ENCODE data around the gene PPP1R9A.

The PPP1R9A gene

DNA sequence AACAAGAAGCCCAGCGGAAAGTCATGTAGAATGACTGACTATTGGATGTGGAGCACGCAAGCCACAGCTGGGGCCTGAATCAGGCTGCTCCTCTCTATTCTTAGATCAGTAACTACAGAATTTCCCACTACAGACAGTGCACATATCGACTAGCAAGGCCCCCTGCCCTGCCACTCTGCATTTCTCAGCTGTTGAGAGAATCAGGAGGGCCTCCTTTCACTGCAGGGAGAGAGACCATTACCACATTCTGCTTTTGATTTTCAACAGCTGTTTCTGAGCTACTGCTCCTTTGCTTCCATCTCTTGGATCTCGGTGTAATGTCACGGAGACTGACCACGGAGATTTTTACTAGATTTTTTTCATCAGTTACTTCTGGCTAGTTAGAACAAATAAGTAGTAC lies 343.2 kb downstream of the PPP1R9A start:
- DNase-seq (ENCODE audit: low read depth in 1 of 2, low spot score in 1 of 2), result no peak

DNA sequence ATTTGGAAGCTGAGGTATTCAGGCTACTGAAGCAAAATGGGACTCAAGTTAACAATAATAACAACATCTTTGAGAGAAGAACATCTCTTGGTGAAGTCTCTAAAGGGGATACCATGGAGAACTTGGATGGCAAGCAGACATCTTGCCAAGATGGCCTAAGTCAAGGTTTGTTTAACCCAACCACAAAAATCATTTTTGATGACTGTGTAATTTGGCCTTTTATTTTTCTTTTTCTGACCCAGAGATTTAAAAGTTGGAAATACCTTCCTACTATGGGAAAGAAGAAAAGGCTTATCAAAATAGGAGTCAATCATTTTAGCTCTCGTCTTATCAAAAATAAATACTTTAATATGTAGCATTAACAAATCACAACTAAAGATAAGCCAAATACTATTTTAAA lies 344.6 kb downstream of the PPP1R9A start:
- no peak for DNase-seq (ENCODE audit: low read depth in 1 of 2, low spot score in 1 of 2)

DNA sequence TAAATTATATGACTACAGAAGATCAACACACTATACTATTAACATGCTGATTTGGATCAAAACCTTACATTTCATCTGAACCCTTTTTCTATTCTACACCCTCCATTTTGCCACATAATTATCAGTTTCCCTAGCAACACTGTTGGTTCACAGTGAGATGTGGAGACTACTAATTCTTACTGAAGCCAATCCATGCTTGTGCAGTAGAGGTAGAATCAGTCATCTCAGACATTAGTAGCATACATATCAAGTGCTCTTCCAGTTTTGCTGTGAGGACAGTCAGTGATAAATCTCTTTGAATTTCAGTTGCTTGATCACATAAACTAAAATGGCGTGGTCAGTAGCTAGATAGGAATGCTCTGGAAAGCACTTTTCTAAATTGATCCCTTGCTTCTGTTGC lies 346.6 kb downstream of the PPP1R9A start:
- DNase-seq (ENCODE audit: low read depth in 1 of 2, low spot score in 1 of 2), result no peak

DNA sequence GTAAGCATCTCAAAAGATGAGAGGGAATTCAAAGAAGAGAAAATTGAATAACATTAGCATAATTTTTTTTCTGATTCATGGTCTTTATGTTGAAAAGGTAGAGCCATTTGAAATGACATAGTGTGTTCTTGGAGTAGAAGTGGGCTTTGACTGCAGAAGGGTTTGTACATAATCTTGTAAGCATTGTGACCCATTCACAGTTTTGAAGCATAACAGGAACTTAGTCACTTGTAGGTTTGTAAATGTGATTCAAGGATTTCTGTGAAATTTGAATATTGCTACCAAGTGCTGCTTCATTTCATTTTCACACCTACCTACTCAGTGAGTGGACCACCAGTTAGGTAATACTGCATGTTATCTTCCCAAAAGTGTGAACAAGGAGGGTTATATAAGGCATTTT lies 348.3 kb downstream of the PPP1R9A start:
- no peak for DNase-seq (ENCODE audit: low read depth in 1 of 2, low spot score in 1 of 2)

DNA sequence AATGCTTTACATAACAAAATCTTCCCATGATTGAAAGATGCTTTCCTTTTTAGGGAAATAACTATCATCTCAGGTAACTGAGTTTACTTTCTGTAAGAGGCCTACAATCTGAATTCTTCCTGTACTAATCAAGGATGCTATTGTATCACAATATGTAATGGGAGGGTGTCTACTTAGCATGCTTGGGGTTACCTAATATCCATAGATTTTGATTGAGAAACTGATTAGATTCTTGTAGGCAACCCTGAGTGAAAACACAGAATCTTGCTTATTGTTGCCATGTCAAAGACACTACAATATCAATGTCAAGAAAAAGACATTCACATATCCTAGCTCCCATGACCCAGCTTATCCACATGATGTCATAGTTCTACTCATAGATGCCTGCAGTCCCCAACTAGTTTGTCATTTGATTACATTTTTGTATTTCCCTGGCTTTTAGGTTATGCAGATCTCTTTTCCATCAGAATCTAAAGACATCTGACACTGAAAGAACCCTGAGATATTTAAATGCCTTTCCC lies 354.6 kb downstream of the PPP1R9A start:
- no peak for DNase-seq (ENCODE audit: low read depth in 1 of 2, low spot score in 1 of 2)

DNA sequence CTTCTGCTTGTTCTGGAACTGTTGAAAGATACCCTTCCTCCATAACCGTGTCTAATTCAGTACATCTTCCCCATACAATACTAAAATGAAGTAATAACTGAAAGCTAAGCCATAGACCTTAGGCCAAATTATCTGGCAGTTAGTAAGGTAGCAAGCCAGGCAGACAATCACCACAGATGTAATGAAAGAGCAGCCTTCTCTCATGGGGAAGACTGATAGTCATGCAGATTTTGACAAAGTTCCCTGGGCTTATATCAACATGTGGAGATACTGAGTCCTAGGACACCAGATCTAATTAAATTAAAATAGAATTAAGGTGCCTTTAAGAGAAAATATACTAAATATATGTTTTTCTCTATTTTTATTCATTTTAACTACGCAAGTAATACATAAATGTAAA lies 355.5 kb downstream of the PPP1R9A start:
- no peak for DNase-seq (ENCODE audit: low read depth in 1 of 2, low spot score in 1 of 2)

DNA sequence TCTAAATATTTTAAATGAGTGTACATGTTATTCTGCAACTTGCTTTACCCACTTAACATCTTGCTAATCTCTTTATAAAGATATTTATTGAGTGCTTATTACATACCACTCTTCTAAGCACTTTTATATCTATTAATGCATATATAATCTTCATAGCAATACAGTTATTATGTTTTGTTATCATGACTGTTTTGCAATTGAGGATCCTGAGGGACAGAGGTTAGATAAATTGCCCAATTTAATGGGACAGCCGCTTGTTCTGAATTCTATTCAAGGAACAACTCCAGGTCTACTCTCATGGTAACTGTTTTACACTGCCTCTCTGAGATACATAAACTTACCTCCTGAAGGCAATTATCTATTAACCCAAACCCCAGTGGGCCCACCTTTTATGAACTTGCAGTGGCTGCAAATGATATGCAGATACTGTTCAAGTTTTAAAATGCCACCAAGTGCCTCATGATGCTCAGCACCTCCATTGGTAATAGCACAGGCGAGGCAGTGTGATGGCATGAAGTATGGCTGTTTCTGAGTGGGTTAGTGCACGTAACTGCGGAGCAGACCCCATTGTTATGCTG lies 356.5 kb downstream of the PPP1R9A start:
- DNase-seq (ENCODE audit: low read depth in 1 of 2, low spot score in 1 of 2), result no peak

DNA sequence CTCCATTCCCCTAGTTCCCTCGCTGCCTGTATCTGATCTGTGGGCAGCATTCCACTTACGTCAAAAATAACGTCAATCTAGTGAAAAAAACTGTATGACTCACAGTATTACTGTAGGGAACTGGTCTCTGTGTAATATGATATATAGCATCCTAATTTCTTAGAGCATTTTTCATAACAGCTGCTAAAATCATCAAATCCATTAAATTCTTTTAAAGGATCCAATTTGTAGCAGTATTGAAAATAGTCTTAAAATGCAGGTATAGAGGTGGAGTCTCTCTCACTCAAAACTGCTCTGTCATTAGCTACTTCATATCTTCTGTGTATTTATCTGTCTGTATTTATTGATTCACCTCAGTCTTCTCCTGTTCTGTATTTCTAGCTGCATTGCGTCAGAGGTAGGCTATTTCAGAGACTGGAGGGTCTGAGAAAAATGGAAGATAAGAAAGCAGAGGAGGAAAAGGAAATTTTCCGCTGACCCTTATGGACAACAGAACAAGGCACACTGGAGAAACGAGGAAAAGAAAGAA lies 357.0 kb downstream of the PPP1R9A start:
- no peak for DNase-seq (ENCODE audit: low read depth in 1 of 2, low spot score in 1 of 2)

DNA sequence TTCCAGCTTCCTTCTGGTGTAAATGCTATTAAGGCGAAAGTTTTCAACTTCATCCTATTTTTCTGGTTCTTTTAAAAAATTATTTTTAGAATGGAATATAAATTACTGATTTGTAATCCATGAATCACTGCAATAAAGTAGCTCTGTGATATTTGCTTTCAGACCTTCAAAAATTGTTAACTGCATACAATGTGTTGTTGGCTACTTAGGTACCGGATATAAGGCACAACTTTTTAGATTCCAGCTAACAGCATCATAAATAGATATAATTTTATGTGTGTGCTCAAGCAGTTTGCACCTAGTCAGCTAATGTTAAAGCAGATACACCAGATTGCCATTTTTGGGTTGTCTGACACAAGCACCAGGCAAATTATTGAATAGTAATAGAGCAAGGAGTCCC lies 358.2 kb downstream of the PPP1R9A start:
- DNase-seq (ENCODE audit: low read depth in 1 of 2, low spot score in 1 of 2), result no peak

DNA sequence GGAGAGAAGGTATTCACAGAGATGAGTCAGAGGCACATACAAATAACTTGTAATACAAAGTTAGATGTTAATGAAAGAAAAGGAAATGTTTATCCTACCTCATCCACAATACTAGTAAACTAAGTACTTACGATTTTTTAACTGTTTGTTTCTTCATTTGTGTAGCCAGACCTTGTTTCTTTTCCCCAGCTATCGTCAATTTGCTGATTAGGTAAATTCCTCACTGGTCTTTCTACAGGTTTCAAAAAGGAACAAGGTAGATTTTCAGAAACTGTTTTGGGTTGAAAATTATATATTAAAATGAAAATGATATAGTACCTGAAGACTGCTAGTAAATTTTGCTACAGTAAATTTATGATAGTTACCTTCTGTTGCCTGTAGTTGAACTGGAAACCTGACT lies 360.4 kb downstream of the PPP1R9A start:
- no peak for DNase-seq (ENCODE audit: low read depth in 1 of 2, low spot score in 1 of 2)

DNA sequence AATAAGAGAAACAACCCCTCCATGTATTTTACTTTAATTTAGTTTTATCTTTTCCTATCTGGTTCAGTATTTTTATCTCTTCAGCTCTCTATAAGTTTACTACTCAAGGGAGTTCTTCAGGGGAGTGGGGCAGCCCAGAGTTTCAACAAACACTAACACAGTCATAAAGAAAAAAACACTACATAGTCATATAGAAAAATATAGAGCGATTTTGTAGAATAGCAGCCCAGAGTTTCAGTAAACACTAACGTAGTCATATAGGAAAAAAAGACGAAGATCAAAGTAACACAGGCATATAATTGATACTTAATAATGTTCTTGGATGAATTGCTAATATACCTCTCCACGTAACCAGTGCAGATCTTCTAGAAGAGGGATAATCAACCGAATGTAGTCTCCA lies 362.2 kb downstream of the PPP1R9A start:
- DNase-seq (ENCODE audit: low read depth in 1 of 2, low spot score in 1 of 2), result no peak

DNA sequence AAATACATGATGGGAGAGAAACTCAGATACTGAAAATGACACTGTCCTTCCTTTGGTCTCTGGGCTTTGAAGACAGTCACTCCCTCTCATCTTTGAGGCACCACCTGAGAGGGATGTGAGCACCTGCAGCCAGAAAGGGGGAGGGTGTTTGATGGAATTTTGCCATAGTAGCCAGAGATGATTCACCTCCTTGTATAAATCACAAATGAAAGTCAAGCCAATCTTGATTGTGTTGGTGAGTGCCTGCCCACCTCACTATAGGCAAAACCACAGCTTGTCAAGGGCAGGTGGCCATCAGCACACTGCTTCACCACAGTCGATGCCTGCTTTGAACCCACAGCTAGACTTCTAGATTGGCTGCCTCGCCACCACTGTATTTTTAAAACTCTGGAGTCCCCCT lies 368.7 kb downstream of the PPP1R9A start:
- DNase-seq (ENCODE audit: low read depth in 1 of 2, low spot score in 1 of 2), result no peak

DNA sequence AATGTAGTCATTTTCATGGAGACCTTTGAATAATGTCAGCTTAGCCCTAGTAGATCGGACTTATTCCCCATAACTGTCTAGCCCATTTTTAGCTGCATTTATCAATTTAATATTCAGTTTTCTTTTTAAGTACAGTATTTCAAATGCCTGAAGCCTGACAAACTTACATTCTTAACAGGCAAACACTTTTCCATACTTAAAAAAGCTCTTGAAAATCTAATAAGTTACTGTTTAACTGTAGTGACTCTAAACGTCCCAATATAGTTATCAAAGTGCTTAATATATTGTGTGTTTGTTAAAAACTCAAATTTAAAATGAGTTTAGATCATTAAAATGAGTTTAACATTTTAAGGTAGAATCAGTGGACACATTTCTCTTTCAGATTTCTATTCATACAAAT lies 372.0 kb downstream of the PPP1R9A start:
- DNase-seq (ENCODE audit: low read depth in 1 of 2, low spot score in 1 of 2), result no peak

DNA sequence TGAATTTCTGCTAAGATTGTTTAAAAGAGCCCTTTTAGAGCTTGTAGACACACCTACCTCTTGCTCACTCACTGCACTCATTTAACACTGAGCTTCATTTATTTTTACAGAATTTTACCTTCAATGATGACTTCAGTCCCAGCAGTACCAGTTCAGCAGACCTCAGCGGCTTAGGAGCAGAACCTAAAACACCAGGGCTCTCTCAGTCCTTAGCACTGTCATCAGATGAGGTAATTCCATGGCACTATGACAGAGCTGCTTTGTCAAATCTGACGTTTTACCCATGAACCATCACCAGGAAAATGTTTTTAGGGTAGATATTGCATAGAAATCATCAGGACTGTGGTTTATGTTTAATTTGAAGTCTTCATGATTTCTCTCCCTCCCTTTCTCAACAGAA lies 378.7 kb downstream of the PPP1R9A start:
- DNase-seq (ENCODE audit: low read depth in 1 of 2, low spot score in 1 of 2), result no peak

DNA sequence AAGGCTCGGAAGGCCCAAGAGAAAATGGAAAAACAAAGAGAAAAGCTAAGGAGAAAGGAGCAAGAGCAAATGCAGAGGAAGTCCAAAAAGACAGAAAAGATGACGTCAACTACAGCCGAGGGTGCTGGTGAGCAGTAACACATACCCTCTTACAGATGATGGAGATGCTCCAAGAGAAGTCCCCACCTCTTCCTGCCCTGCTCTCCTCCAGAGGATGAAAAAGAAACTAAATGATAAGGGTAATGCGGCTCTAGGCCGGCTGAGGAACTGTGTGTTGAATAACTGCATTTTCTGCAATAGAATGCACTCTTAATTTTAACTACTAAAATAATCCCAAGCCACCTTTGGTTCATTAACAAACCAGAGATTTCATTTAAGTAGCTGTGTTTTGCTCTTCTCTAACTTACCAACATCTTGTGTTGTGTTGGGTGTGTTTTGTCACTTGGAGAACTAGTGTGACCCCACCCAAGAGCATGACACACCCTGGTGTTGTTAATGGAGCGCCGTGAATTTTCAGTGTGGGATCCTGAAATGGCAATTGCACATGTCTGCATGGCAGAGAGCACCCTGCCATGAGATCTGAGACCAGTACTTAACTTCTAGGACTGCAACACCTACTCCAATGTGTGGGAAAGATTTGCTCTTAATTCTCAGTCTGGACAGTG lies 382.9 kb downstream of the PPP1R9A start:
- DNase-seq (ENCODE audit: low read depth in 1 of 2, low spot score in 1 of 2), result no peak

DNA sequence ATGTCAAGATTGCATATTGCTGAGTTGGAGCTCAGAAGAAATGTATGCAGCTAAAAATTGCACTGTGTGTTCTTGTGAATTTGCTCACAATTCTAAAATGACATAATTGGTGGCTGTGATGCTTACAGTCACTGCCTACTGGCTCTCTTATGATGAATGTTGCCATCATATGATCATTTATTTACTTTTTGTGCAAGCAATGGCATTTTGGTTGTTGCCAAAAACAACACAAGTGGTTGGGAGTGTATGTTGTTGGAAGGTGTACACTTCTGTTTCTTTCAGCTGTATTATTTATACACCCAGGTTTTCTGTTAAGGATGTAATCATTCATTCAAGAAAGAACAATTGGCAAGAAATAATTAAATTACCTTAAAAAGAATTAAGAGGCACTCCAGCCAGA lies 388.0 kb downstream of the PPP1R9A start:
- no peak for DNase-seq (ENCODE audit: low read depth in 1 of 2, low spot score in 1 of 2)

DNA sequence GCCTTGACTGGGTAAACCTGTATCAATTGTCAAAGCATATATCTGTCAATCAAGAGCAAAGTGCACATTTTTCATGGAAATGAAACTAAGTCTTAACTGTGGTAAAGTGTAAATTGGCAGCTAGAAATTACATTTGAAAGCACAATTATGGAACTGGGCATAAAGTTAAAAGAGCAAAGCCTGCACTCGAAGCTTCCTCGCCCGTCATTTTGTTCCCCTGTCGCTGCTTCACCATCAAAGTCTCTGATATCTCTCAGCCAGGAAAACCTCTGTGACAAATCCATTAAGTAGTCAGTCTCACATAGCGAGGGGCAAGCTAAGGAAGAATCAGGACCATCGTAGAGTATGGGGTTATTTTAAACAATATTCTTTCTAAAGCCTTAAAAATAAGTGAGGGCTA lies 389.1 kb downstream of the PPP1R9A start:
- no peak for DNase-seq (ENCODE audit: low read depth in 1 of 2, low spot score in 1 of 2)

DNA sequence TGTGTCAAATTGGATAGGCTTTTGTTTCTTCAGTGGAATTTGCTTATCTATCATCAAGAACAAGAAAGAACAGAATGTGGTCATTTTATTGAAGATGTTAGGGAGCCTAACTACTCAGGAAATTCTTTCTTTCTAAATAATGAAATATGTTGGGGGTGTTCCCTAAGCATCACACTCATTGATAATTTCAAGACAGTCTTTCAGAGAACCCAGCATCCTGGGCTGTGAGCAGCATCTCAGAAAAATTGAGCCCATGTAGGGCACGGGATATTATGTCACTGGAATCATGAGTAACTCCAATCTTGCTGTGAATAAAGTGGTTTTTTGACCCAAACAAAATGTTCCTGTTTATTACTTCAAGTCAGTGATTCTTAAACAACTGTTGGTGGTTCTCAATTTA lies 389.6 kb downstream of the PPP1R9A start:
- no peak for DNase-seq (ENCODE audit: low read depth in 1 of 2, low spot score in 1 of 2)

DNA sequence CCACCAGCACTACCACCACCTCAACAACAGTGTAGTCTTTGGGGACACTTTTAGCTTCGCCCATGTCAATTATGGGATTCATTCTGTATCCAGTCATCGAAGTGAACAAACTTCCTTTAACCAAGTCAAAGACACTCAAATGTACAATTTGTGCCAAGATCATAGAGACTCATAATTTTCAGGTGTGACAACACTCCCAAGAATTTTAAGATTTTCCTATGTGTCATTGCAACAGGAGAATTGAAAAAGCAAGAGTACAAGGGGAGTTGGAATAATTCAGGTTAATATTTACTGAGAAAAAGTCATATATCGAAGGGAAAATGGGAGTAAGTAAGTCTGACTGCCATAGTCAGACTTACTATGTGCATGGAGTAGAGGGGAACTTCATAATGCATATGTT lies 390.7 kb downstream of the PPP1R9A start:
- DNase-seq (ENCODE audit: low read depth in 1 of 2, low spot score in 1 of 2), result no peak

DNA sequence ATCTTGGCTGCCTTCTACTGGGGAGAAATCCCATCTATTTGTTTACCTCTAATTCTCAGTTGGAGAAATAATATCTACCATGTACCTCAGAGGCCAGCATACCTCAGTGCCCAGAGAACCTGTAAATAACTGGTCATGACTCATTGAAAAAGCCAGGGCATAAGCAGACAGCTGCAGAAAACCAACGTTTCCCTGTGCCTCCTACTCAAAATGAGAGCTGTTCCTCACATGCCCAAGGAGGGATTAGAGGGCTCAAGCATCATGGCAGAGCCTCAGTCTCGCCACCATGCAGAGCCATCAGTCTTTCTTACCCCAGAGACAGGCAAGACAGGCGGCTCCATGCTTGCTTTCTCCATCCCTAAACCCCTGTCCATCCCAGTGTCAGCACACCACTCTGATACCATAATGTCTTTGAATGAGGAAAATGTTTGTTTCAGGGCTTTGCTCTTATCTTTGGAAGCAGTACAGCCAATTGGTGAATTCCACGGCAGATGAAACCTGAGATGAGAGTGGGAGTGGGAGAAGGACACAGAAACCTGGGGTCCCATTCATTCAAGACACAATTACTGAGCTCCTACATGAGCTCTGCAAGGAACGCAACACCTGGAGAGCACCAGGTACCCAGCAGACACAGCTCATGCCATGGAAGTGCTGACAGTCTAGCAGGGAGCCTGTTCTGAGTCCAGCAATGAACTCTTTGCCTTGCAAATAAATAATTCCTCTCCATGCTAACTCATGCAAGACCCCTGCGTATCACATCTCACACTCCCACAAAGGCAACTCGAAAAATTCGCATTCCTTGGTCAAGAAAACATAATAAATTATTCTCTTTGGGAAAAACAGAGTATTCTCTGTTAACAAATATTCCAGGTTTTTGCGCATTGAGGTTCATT lies 395.9 kb downstream of the PPP1R9A start:
- no peak for DNase-seq (ENCODE audit: low read depth in 1 of 2, low spot score in 1 of 2)

DNA sequence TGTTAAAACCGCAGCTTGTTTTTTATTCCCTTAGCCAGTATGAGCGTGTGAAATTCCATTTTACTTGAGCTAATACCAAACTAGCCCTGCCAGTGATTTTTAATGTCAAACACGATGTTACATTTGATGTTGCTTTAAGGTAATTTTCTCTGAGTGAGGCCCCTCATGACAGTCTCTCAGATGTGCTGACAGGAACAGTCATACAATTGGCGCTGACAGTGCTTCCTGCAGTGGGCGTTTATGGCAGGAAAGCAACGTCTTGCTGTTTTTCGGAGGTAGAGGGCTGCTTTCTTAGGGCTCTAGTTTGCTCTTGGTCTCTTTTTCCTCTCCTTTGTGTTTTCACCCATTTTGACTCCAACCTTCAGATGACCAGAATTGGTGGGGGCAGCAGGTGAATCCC lies 397.6 kb downstream of the PPP1R9A start:
- DNase-seq (ENCODE audit: low read depth in 1 of 2, low spot score in 1 of 2), result no peak

DNA sequence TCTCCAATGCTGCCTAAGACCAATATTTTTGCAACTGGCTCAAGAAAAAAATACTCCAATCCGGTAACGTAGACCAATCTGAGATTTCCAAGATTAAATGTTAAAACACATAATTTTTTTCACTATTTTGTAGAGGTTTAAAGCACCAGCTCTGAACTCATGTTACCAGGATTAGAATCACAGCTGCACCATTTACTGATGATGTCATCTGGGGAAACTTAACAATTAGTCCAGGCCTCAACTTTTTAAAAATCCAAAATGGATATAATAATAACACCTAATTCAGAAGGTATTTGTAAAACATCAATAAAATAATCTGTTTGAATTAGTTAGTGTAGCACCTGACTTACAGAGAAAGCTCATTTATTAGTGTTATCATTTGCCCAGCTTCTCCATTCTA lies 402.6 kb downstream of the PPP1R9A start:
- DNase-seq (ENCODE audit: low read depth in 1 of 2, low spot score in 1 of 2), result no peak
